Stimulated activated CD4-positive, alpha-beta T cell treated with anti-CD3 and anti-CD28 coated beads, Interleukin-2, amount 100 ng/mL, for 48 hours (primary cell): ENCODE measurements around the gene NTN4.
"Not testable (repeated sequence)": the region's sequence is repeated elsewhere in the genome, so short reads cannot be mapped to it uniquely, and the experiment has no call there.

Experiments
- DNase-seq, 2 donors: peaks; one replicate each; pipeline ENCODE4 v3.0.0-alpha.2; 2020

The NTN4 gene

DNA sequence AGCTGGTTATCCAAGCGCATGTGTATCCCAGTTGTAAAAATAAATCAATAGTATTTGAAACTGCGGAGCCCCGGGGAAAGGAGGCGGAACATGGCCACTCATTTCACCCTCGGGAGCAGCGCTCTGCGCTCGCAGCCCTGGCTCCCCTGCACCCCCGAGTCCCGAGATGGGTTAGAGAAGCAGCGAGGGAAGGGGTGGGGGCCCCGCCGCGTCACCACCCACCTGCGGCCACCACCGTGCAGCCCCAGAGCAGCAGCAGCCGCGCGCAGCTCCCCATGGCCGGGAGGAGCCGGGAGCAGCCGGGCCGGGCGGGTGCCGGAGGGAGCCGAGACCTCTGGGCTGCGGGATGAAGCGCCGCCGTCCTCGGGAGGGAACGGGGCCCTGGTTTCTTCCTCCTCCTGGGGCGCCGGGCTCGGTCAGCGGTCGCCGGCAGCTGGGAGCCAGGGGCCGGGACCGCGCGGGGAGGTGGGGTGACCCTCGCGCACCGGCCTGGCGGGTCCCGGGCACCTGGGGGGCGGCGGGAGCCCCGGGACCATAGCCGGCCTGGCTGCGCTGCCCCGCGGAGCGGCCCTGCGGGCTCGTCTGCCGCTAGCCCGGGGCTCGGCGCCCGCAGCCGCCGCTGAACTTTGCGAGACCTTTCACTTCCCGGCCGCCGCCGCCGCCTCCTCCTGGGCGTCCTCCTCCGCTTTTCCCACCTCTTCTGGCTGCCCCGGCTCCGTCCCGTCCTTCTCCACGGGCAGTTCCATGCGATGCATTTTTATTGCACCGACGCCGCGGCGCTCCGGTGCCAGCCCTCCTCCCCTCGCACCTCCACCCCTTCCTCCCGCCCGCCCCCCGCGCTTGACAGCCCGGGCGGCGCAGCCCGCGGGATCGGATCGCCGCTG lies at the start of gene NTN4:
TSS of gene NTN4 (minus strand) at position 732 of the 884 bp plus-strand sequence. CDS start at position 277, 455 bp downstream.
- no peak for DNase-seq

DNA sequence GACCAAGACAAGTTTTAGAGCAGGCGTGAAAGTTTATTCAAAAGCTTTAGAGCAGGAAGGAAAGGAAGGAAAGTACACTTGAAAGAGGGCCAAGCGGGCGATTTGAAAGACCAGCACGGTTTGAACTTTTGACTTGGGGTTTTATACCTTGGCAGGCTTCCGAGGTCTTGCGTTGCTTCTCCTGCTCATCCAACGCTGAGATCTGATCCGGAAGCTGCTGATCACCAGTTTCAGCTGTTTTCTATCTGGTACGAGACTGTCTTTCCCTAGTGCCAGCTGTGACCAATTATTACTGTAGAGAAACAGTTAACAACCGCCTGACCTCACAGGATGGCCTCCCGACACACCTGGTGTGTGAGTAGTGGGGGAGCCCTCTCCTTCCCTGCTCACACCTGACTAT lies 47.6 kb upstream of the NTN4 start:
- DNase-seq = no peak

DNA sequence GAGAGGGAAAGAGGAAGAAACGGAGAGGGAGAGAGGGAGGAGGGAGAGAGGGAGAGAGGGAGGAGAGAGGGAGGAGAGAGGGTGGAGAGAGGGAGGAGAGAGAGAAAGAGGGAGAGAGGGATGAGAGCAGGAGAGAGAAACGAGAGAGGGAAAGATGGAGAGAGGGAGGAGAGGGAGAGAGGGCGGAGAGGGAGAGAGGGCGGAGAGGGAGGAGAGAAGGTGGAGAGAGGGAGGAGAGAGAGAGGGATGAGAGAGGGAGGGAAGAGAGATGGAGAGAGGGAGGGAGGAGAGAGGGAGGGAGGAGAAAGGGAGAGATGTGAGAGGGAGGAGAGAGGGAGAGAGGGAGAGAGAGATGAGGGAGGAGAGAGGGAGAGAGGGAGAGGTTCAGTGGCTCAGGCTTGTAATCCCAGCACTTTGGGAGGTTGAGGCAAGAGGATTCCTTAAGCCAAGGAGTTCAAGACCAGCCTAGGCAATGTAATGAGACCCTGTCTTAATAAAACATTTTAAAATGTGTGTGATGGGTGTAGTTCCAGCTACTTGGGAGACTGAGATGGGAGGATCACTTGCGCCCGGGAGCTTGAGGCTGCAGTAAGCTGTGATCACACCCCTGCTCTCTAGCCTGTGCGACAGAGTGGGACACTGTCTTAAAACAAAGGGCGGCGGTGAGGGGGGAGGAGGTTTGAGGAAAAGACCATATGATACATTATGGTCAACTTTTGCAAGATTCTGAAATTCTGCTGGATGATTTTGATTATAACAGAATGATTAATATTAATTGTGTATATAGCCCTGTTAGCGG lies 46.9 kb upstream of the NTN4 start:
- DNase-seq = no peak

DNA sequence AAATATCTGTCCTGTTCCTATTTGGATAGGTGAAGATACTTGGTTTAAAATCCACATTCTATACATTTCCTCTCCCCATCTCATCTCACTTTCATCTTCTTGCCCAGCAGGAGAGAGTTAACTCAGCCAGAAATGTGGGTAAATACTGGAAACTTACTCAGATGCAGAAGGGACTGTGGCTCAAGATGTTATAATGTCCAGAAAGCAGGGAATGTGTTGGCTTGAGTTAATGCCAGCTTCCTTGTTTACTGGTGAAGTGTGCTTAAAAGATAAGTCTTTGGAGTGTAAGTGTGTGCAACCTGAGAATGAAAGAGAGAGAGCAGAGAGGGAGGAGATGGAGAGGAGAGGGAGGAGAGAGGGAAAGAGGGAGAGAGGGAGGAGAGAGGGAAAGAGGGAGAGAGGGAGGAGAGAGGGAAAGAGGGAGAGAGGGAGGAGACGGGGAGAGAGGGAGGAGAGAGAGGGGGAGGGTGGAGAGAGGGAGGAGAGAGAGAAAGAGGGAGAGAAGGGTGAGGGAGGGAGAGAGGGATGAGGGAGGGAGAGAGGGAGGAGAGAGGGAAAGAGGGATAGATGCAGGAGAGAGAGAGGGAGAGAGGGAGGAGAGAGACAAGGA lies 46.2 kb upstream of the NTN4 start:
- no peak for DNase-seq

DNA sequence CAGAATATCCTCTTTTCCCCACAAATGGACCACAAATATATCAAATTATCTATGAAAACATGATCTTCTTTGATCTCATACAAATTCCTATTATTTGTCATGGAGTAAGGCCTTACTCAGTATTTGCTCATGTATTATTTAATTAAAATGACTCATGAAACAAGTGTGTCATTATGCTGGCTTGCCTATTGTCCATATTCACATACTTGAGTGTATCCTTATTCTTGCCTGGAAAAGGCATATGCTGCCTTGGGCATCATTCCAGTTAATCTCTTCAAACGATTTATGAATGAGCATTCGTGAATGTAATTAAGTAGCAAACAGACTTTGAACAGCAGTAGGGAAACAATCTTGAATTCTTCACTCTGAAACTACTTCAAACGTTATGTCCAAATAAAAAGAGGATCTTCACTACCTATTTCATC lies 45.6 kb upstream of the NTN4 start:
- DNase-seq = no peak

DNA sequence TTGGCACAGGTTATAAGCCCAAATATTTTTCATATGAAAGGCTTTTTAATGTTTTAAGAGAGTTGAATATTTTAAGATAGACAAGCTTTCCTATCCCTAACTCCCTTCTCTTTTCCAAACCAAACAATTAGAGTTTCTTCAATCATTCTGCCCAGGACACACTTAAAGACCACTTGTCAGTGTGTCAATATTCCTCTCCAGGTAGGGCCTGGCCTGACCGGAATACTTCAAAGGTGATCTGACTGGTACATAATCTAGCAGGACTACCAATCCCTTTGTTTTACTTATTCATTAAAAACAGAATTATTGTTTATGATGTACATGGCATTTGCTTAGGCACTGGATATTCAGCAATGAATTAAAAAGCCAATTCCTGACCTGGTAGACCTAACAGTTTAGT lies 44.0 kb upstream of the NTN4 start:
- DNase-seq = no peak

DNA sequence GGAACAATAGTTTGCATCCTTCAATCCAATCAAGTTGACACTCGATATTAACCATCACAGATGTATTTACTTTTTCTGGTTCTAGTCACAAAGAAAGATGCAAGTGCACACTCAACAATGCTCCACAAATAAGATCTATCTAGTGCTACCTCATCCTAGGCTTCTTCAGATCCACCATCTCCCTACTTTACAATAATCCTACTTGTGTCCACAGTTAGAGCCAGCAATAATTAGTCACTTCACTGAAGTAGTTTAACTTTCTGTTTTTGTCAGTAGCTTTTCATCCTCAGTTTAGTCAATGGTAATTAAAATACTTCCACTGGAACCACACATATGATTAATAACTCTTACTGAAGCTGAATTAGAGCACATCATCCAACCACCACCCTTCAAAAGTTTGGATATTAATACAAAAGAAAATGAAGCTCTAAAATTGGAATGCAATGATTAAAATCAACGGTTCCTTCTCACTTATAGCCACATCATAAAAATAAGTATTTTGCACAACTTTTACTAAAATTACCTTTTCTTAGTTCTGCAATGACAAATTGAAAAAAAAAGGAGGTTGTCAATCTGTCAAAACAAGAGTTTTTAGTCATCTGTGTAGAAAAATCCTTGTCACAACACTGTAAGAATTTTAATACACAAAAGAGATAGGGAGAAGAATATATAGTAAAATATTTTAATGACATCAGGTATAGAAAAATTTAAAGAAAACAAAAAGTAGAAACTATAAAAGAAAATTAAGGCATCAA lies 39.9 kb upstream of the NTN4 start:
- no peak for DNase-seq

DNA sequence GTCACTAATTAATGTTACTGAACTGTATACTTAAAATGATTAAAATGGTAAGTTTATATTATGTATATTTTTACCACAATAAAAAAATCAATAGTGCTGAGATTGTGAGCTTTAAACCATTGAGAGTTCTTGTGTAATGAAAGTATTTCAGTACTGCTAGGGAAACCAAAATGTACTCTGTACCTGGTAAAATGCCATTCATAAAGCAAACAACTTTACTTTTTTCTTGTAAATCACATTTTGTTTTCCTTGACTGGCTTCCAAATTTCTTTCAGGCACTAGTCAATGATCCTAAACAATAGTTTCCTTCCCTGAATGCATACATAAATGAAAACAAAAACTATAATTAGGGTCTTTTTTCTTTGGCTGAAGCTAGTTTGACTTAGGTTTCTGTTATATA lies 38.8 kb upstream of the NTN4 start:
- no peak for DNase-seq

DNA sequence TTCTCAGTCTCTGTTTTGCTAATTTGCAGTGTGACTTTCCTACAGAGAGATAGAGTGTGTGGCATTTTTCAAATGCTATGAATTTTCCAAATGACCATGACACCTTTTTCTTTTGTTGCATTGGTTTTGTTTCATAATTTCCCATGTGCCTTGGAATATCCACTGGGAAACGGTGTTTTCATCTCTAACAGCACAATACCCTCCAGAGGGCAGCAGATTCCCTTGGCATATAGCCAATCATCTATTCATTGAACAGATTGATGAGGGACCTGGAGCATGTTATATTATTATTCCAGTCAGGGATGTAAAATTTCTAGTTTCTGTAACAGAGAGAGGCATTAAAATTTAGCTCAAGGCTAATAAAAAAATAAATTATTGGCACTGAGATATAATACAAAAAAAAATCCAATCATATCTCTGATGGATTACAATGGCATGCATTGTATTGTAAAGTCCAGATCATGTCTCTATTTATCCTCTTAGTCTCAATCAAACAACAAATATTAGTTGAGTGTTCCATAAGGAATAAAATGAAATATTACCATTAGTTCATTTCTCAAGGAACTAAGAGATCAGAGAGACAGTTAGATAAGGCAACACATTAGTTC lies 29.6 kb upstream of the NTN4 start:
- DNase-seq = no peak

DNA sequence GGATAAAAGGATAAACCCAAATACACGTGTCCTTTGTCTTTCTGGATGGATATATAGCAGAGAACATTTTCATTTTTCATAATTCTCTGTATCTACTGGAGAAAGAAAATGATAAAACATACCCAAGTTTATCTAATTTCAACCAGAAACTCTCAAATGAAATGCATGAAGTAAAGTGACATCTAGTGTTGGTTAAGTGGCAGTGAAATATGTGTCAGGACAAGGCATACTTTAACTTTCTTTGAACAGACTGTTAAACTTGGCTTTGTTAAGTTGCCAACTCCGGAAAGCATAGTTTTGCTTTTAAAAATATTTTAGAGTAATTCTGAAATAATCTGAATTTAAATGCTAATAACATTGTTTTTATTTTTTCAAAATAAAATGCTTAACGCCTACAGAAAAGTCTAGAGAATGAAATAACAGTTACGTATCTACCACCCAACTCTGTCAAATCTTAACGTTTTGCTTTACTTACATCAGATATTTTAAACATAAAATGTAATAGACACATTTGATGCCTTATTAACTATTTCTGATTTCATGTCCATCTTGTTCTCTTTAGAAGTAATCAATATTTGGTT lies 25.2 kb upstream of the NTN4 start:
- DNase-seq = no peak

DNA sequence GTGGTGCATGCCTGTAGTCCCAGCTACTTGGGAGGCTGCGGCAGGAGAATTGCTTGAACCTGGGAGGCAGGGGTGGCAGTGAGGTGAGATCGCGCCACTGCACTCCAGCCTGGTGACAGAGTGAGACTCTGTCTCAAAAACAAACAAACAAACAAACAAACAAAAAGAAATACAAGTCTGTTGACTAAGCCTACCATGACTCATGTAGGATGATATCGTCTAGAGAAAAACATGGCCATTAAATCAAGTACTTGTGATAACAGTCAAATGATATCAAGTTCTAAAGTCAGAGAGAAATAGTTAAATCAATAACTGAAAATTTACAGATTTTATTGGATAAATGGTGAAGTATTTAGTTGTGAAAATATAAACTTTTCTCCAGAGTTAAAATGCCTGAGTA lies 21.6 kb upstream of the NTN4 start:
- DNase-seq = not testable (repeated sequence)

DNA sequence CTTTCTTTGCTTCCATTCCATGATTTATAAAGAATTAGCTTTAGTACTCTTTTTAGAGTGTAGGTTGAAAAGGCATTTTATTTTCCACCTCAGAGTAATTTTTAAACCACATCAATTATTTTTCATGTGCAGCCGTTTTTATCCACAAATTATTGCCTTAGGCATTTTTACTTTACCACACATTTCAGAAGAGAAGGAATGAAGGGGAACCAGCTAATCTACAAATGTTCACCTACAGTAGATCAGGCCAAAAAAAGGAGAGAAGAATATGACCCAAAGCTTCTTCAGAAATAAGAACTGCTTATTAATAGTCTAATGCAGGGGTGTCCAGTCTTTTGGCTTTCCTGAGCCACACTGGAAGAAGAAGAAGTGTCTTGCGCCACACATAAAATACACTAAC lies 19.8 kb upstream of the NTN4 start:
- DNase-seq = no peak

DNA sequence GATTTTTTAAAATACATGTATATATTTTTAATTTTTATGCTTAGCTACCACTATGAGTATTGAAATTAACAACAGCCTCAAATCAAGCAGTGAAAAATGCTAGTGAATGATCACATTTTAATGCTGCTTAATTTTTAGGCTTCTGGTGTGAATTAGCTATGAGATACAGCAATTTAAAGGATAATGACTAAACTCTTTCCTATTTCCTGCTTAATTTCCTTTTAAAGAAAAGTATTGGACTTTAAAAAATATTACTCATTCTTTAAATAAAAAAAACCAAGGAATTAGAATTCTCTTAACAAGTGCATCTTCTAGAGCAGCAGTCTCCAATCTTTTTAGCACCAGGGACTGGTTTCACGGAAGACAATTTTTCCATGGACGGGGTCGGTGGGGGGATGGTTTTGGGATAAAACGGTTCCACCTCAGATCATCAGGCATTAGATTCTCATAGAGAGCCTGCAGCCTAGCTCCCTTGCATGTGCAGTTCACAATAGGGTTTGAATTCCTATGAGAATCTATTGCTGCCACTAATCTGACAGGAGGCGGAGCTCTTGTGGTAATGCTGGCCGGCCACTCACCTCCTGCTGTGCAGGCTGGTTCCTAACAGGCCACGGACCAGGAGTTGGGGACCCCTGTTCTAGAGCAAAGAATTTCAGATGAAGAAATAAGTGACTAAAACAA lies 18.6 kb upstream of the NTN4 start:
- no peak for DNase-seq

DNA sequence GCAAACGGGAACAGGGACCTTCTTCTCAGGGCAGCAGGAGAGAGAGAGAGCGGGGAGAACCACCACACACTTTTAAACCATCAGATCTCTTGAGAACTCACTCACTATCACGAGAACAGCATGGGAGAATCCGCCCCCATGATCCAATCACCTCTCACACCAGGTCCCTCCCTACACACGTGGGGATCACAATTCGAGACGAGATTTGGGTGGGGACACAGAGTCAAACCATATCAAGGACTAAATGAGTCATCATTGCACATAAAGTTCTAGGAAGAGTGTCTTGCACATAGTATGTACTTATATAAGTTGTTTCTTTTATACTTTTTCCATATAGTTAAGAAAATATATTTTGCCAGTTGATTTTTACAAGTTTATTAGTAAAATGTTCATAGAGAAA lies 17.6 kb upstream of the NTN4 start:
- DNase-seq = no peak

DNA sequence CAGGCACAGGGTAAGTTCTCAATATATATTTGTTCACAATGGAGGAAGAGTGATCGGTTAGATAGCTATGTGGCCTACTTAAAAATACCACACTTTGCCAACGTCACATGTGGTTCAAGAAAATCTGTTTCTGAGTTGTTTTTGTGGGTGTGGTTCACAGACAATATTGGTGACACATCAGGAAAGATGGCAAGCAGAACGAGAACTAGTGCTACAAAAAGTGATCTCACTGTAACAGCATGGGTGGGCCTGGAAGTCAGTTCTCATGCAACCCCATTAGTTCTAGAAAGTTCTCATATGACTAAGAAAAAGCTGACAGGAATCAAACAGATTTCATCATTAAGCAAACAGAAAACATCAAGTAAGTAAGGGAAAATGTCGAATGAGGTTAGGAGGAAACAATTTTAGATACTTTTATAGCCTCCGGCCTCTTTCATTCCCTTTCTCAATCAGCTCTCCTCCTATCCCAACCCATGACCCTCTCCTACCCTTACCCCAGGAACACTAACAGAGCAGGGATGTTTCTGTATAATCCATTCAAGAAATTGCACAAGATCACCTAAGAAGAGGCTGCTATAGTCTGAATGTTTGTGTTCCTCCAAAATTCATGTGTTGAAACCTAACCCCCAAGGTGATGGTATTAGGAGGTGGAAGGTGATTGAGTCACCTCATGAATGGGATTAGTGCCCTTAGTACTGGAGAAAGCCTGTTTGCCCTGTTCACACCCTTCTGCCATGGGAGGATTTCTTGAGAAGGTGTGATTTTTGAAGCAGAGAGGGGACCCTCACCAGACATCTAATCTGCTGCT lies 15.5 kb upstream of the NTN4 start:
- no peak for DNase-seq

DNA sequence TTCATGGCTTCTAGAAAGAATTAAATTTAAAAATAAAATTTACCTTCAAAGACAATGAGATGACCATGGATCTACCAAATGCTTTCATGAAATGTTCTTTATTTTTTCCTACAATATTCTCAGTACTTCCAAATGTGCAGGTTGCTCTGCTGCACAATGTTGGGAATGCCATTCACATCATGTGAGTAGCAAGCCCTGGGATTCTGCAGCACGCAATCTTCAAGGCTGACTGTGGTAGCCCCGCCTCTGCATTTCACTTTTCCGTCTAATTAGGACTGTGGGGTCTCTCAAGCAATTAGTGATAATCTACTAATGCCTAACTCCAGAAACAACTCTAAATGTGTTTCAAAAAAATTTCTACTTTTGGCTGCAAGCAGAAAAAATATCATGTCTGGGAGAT lies 13.7 kb upstream of the NTN4 start:
- no peak for DNase-seq

DNA sequence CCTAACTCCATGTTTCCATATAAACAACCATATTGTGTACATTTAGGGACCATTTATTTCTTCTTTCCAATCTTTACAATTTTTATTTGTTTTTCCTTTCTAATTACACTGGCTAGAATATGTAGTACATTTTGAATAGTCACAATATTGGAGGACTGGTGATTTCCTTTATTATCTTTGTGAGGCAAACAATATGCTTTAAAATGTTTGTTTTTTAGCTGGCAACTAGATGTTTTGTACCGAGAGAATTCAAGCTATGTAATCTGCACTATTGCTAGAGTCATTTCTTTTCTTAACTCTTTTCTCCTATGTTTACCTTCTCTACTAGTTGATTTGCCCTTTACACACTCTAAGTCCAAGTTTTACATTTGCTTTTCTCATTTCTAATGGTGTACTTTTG lies 13.3 kb upstream of the NTN4 start:
- DNase-seq = no peak

DNA sequence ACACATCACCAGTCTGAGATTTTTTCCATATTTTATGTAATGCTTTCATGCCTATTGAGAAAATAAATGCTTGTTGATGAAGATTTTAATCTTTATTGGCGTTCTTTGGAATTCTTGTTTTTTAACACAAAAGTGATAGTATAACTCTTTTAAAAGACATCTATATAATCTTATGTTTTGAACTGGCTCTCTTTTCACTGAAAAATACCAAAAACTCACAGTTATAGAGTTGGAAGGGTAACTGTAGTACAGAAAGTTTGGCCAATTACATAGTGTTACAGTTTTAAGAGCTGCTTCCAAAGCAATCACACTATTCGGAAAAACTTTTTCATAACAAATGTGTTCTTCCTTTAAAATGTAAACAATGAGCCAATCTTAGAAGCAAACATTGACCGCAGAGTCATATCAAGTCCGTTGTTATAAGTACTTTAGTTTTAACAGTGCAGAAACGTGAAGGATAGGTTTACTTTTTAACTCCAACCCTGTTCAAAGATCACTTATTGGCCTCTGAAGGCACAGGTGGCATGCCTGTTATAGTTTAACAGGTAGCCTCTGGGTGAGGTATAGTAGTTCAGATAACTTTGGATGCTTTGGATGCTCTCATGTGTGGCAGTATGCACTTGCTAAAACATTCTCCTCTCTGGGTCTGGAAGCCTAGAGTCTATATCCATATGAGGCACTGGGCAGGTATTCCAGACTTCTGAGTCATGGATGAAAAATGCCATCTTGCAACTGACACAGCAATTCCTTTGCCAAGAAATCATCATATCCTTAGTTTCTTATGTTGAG lies 12.1 kb upstream of the NTN4 start:
- DNase-seq = no peak

DNA sequence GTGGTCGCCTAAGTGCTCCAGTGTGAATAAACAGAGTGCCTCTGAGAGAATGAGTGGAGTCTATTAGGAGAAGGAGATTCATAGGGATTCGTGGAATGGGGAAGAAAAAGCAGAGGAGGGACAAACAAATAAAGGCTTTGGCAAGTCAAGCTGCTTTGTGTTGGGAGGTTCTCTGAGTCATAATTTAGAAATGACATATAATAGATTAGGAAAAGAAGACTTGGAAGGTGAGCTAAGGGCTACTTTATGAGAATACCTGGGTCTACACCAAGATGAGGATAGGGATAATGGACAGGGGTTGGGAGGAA lies 6.4 kb upstream of the NTN4 start:
- DNase-seq = no peak
